Ovary (tissue), 10 donors: ENCODE measurements around the gene MAGEA3. TPM values are rescaled to one million over a fixed set of nuclear protein-coding genes. Genes with fewer than 3 reads are reported as not detected.
"Not testable (repeated sequence)": the region's sequence is repeated elsewhere in the genome, so short reads cannot be mapped to it uniquely, and the experiment has no call there.

Source experiments
- DNase-seq, 5 donors: peaks; one replicate each; pipeline ENCODE4 v3.0.0-alpha.2; 2019 to 2020
- H3K27ac ChIP-seq, 2 donors: fragments of 200-600 bp; one replicate each; pipeline versions ENCODE4 v1.5.1 to v1.8.0; 2019 to 2022
- H3K27me3 ChIP-seq: fragments of 200-600 bp; one replicate; pipeline ENCODE4 v1.8.0; 2022
- H3K36me3 ChIP-seq: fragments of 200-600 bp; sonication (generic); one replicate; pipeline ENCODE4 v1.5.1; 2019
- H3K4me1 ChIP-seq: one replicate; pipeline ENCODE4 v1.8.1; 2013; ENCODE audit warnings: mild to moderate bottlenecking, moderate library complexity; ENCODE audit not compliant: insufficient read depth
- H3K4me3 ChIP-seq: fragments of 200-600 bp; sonication (generic); one replicate; pipeline ENCODE4 v1.5.1; 2017
- H3K9me3 ChIP-seq, 2 donors: fragments of 200-600 bp in 1 of 2; sonication (generic) in 1 of 2; one replicate each; pipeline versions ENCODE4 v1.5.1 to v1.8.1; 2013 to 2019; ENCODE audit warnings: mild to moderate bottlenecking in 1 of 2, moderate library complexity in 1 of 2
- EP300 ChIP-seq: sonication (generic); formaldehyde crosslinking; IDR thresholded peaks from one replicate; pipeline ENCODE4 v1.6.1; 2017; ENCODE audit warnings: antibody characterized with exemption
- POLR2A ChIP-seq: fragments of 450-650 bp; IDR thresholded peaks from one replicate; pipeline ENCODE4 v1.6.1; 2017; ENCODE audit warnings: antibody characterized with exemption, mild to moderate bottlenecking, moderate library complexity
- WGBS, 3 donors: extraction: QIAGEN DNeasy Blood & Tissue Kit in 1 of 3; methylation state at CpG; one replicate each; pipeline versions ENCODE4 v1.1.5 to v1.1.7; 2013 to 2017; 5-methylcytosine and 5-hydroxymethylcytosine counted together
- intact Hi-C, 4 donors: fragments of 100-400 bp; cut with DNase I; formaldehyde crosslinking; loops; one replicate each; pipeline versions ENCODE4 v1.11.0 to v1.15.1; 2022 to 2023
- long read RNA-seq, 3 donors: library from polyadenylated mRNA in 2 of 3; unstranded in 2 of 3; transcript quantifications; one replicate each; pipeline ENCODE4 v2.0.0 and lab custom pipeline, GENCODE V29; 2021 to 2026
- polyA plus RNA-seq, 2 donors: library from polyadenylated mRNA; stranded (reverse); fragments of 200-250 nt in 1 of 2; fragments of 350-450 nt in 1 of 2; fragmentation: Illumina TruSeq in 1 of 2; extraction: RNeasy Lipid Tissue Mini Kit (QIAGEN cat#74804) in 1 of 2; gene quantifications; one replicate each; pipeline ENCODE4 v1.2.3, GENCODE V29; 2013 to 2014
- total RNA-seq, 7 donors: library from RNA; depleted of rRNA in 2 of 7; stranded (reverse); fragments of >200 nt in 2 of 7; fragmentation: NEBNext Ultra II Directional in 3 of 7; extraction: Animal tissue kit (Norgen Biotek cat#: 25700) in 3 of 7; gene quantifications; one replicate each; pipeline versions ENCODE4 v1.1.0 to v1.2.4, GENCODE V29; 2016 to 2023
- TF ChIP-seq, protein P1 (sequence below), 3 donors: fragments of 450-650 bp in 2 of 3; fragments of 200-600 bp in 1 of 3; IDR thresholded peaks; one replicate each; pipeline versions ENCODE4 v1.5.1 to v1.8.0; 2016 to 2022; ENCODE audit warnings: antibody characterized with exemption in 3 of 3, mild to moderate bottlenecking in 1 of 3
- donor health status: DM: no; HTN: no; CAD: no; lungs with moderate emphysema.
- donor health status: DM: no; HTN: no; CAD: no.
- donor health status: Bipolar disorder and iron deficiency.
- donor health status: DM: yes; HTN: yes; CAD: no.
- donor health status: DM: no; HTN: no; CAD: no.
- donor health status: DM: yes; HTN: yes; CAD: no.

MAGEA3 gene
- total RNA-seq: under 1 TPM in 1 of 7 donors, not detected in 6; 0.15 TPM
- not detected for polyA plus RNA-seq
- long read RNA-seq, donor 1: 0 reads
- long read RNA-seq, donor 2: 0 reads
- long read RNA-seq, donor 3: 0 reads

DNA sequence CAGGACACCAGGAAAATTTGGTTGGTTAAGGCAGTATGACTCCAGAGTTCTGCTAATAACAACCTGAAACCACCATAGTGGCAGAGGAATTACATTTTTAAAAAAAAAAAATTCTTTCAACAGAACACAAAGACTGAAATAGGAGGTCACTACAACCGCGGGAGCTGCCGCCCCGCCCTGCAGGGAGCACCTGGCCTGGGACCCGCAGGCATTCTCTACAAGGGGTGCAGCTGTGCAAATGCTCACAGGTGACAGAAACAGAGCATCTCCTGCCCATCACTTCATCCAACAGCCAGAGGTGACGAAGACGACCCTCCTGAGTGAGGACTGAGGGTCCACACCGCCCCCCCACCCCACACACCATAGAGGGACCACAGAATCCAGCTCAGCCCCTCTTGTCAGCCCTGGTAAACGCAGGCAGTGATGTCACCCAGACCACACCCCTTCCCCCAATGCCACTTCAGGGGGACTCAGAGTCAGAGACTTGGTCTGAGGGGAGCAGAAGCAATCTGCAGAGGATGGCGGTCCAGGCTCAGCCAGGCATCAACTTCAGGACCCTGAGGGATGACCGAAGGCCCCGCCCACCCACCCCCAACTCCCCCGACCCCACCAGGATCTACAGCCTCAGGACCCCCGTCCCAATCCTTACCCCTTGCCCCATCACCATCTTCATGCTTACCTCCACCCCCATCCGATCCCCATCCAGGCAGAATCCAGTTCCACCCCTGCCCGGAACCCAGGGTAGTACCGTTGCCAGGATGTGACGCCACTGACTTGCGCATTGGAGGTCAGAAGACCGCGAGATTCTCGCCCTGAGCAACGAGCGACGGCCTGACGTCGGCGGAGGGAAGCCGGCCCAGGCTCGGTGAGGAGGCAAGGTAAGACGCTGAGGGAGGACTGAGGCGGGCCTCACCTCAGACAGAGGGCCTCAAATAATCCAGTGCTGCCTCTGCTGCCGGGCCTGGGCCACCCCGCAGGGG, at the start of gene MAGEA3:
Gene MAGEA3 (plus strand): TSS at position 843 of the 980 bp plus-strand sequence. CDS start 2,039 bp downstream, outside the sequence.
- H3K9me3 ChIP-seq, H3K27me3 ChIP-seq, intact Hi-C loops, H3K4me3 ChIP-seq, H3K4me1 ChIP-seq, H3K27ac ChIP-seq, DNase-seq, H3K36me3 ChIP-seq: not testable (repeated sequence)
- WGBS, 3 donors: 71 to 78% methylated on average over 6 to 7 of the region's 34 CpGs; no CpG with 5 or more reads in 1 of the 3 donors

DNA sequence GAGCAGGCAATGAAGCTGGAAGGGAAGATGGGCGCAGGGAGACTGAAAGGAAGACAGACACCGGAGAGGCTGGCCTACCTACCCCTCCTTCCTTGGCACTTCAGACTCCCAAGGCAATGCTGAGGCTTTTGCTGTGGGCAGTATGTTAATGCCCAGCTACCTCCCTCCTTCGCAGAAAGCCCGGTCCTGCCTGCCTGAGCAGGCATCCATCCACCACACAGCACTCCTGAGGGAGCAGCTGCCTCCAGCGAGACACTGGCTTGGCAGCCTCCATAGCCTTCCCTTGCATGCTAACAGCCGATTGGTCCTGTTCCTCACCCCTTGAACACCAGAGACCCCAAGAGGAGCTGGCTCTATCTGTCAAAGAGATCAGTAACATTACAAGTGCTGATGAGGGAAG, 46.5 kb upstream of the MAGEA3 start:
- no peak overlapping the region for H3K4me3 ChIP-seq
- H3K4me1 ChIP-seq: no peaks in the 10 kb centered on the region
- no peaks in the 10 kb centered on the region for H3K9me3 ChIP-seq
- H3K27me3 ChIP-seq: no peaks in the 10 kb centered on the region
- WGBS, 3 donors: 83 to 92% (median 86%) methylated on average over 6 of the region's 6 CpGs
- H3K27ac ChIP-seq: no peak overlapping the region
- intact Hi-C loops: no loop called here
- no peak for DNase-seq
- no peaks in the 10 kb centered on the region for H3K36me3 ChIP-seq
- TF ChIP-seq POLR2A (no peak), EP300 (no peak)
- TF ChIP-seq, protein P1, sequence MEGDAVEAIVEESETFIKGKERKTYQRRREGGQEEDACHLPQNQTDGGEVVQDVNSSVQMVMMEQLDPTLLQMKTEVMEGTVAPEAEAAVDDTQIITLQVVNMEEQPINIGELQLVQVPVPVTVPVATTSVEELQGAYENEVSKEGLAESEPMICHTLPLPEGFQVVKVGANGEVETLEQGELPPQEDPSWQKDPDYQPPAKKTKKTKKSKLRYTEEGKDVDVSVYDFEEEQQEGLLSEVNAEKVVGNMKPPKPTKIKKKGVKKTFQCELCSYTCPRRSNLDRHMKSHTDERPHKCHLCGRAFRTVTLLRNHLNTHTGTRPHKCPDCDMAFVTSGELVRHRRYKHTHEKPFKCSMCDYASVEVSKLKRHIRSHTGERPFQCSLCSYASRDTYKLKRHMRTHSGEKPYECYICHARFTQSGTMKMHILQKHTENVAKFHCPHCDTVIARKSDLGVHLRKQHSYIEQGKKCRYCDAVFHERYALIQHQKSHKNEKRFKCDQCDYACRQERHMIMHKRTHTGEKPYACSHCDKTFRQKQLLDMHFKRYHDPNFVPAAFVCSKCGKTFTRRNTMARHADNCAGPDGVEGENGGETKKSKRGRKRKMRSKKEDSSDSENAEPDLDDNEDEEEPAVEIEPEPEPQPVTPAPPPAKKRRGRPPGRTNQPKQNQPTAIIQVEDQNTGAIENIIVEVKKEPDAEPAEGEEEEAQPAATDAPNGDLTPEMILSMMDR (IDR thresholded peaks at IDR 0.05): no peak

DNA sequence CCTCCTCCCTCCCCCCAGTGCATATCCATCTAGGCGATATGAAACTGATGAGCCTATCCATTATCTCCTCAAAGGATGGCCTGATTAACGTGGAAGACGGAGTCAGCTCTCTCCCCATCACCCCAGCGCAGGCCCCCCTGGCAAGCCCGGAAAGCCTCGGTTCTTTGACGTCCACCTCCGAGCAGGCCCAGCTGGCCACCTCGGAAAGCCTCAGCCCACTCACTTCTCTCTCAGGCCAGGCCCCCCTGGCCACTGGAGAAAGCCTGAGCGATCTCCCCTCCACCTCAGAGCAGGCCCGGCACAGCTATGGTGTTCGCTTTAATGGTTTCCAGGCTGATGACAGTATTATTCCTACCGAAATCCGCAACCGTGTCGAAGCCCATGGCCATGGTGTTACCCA, 46.1 kb upstream of the MAGEA3 start:
- no peaks in the 10 kb centered on the region for H3K4me1 ChIP-seq
- WGBS, 3 donors: 84 to 88% (median 84%) methylated on average over 16 of the region's 16 CpGs

GRCh38 chrX:152656087-152656486, 42.5 kb upstream of the MAGEA3 start:
- 62 to 68% (median 67%) methylated on average over 4 of the region's 4 CpGs for WGBS, 3 donors
- no peak for DNase-seq
- TF ChIP-seq, protein P1 (IDR thresholded peaks at IDR 0.05): no peak
- no peak for TF ChIP-seq EP300
- no peak for TF ChIP-seq POLR2A
- no peak overlapping the region for H3K4me3 ChIP-seq
- intact Hi-C loops: no loop called here
- H3K9me3 ChIP-seq: no peaks in the 10 kb centered on the region
- no peaks in the 10 kb centered on the region for H3K4me1 ChIP-seq
- H3K27me3 ChIP-seq: no peaks in the 10 kb centered on the region
- H3K36me3 ChIP-seq: no peaks in the 10 kb centered on the region
- no peak overlapping the region for H3K27ac ChIP-seq

More for the DNA sequence above, 46.1 kb upstream of the MAGEA3 start:
- no peak for TF ChIP-seq EP300
- intact Hi-C loops: no loop called here
- DNase-seq: no peak
- Histone ChIP-seq H3K27ac (no peak overlapping the region), H3K4me3 (no peak overlapping the region), H3K36me3 (no peaks in the 10 kb centered on the region), H3K9me3 (no peaks in the 10 kb centered on the region), H3K27me3 (no peaks in the 10 kb centered on the region)

DNA sequence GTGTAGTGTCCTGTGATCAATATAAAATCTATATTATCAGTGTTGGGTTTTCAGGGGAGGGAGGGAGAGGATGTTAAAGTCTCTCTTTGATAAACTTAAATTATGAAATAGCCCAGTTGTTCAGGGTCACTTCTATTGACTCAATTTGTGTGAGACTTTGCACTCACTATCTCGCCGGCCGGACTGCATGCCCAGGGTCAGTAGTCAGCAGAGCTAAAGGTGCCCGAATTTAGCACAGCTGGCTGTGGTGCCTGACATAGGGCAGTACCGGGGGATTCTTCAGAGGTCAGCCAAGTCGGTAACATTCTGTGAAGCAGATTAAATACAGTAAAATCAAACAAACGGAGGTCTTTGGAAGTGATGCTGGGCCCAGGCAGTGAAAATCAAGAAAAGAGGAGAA, 41.7 kb upstream of the MAGEA3 start:
- Histone ChIP-seq H3K36me3 (no peaks in the 10 kb centered on the region), H3K4me1 (no peaks in the 10 kb centered on the region), H3K4me3 (no peak overlapping the region), H3K27ac (no peak overlapping the region), H3K27me3 (no peaks in the 10 kb centered on the region), H3K9me3 (no peaks in the 10 kb centered on the region)
- intact Hi-C loops: no loop called here
- TF ChIP-seq EP300 (no peak), POLR2A (no peak)
- TF ChIP-seq, protein P1 (IDR thresholded peaks at IDR 0.05): no peak
- no peak for DNase-seq
- 70 to 82% (median 81%) methylated on average over 7 of the region's 7 CpGs for WGBS, 3 donors
